Lower leg skin (tissue), 3 donors: ENCODE measurements around the gene SFXN2.
"Not testable (repeated sequence)": the region's sequence is repeated elsewhere in the genome, so short reads cannot be mapped to it uniquely, and the experiment has no call there.

ENCODE experiments used
- CTCF ChIP-seq, 3 donors: fragments of 450-650 bp; IDR thresholded peaks; one replicate each; pipeline ENCODE4 v1.5.1; 2016; ENCODE audit warnings: antibody characterized with exemption in 3 of 3, mild to moderate bottlenecking in 3 of 3, moderate library complexity in 2 of 3
- POLR2A ChIP-seq, 2 donors: fragments of 450-650 bp; IDR thresholded peaks; one replicate each; pipeline ENCODE4 v1.6.1; 2016 to 2017; ENCODE audit warnings: antibody characterized with exemption in 2 of 2, mild to moderate bottlenecking in 1 of 2, moderate library complexity in 1 of 2

- not testable (repeated sequence) for TF ChIP-seq CTCF, POLR2A (IDR thresholded peaks at IDR 0.05)
Measured at GRCh38 chr10:102695401-102695800, 19.0 kb upstream of the SFXN2 start.
